ENCODE measurements around the gene EBLN2. TPM values are rescaled to one million over a fixed set of nuclear protein-coding genes. Genes with fewer than 3 reads are reported as not detected.

Gene EBLN2
- total and polyA plus RNA-seq, 3 donors from 2014 or later = 1.9 to 12.8 (median 10.5) TPM

DNA sequence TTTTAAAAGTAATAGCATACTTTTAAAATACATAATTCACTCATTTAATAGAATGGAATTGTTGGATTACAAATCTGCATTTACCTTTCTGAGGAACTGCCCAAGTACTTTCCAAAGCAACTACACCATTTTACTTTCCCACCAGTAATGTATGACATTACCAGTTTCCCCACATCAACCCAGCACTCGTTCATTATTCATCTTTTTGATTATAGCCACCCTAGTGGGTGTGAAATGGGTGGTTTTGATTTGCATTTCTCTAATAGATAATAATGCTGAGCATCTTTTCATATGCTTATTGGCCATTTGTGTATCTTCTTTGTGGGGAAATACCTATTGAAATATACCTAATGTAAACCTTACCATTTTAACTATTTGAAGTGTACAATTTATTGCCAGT lies 18.0 kb upstream of the EBLN2 start:
- 60 to 65% methylated on average over 1 of the region's 1 CpG for WGBS, 2 donors
- no peak for DNase-seq
- Histone ChIP-seq H3K36me3 (ENCODE audit: low read depth, missing control alignments) (no peaks in the 10 kb centered on the region), H3K4me3 (no peak overlapping the region), H3K4me1 (peaks cover 7% of the 10 kb centered on the region), H3K27ac (no peak overlapping the region), H3K27me3 (no peaks in the 10 kb centered on the region), H3K9me3 (no peaks in the 10 kb centered on the region)
- intact Hi-C loops (cut with DNase I; ENCODE audit: low total_unique reads) = no loop called here
- no peak for TF ChIP-seq POLR2A (IDR thresholded peaks at IDR 0.05)
- TF ChIP-seq, protein P1, sequence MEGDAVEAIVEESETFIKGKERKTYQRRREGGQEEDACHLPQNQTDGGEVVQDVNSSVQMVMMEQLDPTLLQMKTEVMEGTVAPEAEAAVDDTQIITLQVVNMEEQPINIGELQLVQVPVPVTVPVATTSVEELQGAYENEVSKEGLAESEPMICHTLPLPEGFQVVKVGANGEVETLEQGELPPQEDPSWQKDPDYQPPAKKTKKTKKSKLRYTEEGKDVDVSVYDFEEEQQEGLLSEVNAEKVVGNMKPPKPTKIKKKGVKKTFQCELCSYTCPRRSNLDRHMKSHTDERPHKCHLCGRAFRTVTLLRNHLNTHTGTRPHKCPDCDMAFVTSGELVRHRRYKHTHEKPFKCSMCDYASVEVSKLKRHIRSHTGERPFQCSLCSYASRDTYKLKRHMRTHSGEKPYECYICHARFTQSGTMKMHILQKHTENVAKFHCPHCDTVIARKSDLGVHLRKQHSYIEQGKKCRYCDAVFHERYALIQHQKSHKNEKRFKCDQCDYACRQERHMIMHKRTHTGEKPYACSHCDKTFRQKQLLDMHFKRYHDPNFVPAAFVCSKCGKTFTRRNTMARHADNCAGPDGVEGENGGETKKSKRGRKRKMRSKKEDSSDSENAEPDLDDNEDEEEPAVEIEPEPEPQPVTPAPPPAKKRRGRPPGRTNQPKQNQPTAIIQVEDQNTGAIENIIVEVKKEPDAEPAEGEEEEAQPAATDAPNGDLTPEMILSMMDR (IDR thresholded peaks at IDR 0.05) = no peak

- no peak for TF ChIP-seq POLR2A (IDR thresholded peaks at IDR 0.05)
- TF ChIP-seq, protein P1 (IDR thresholded peaks at IDR 0.05) = no peak
- no peak overlapping the region for H3K4me3 ChIP-seq
- intact Hi-C loops (cut with DNase I; ENCODE audit: low total_unique reads) = no loop called here
- no peaks in the 10 kb centered on the region for H3K9me3 ChIP-seq
- no peaks in the 10 kb centered on the region for H3K36me3 ChIP-seq (ENCODE audit: low read depth, missing control alignments)
- peaks cover 4% of the 10 kb centered on the region for H3K4me1 ChIP-seq
- H3K27me3 ChIP-seq = no peaks in the 10 kb centered on the region
- H3K27ac ChIP-seq = no peak overlapping the region
- WGBS, 2 donors = 93 to 97% methylated on average over 6 of the region's 6 CpGs
- no peak for DNase-seq
Observed at GRCh38 chr3:73045391-73045790, 16.1 kb upstream of the EBLN2 start.

- Histone ChIP-seq H3K4me3 (no peak overlapping the region), H3K4me1 (peaks cover 4% of the 10 kb centered on the region), H3K27me3 (no peaks in the 10 kb centered on the region), H3K36me3 (ENCODE audit: low read depth, missing control alignments) (no peaks in the 10 kb centered on the region), H3K9me3 (no peaks in the 10 kb centered on the region), H3K27ac (no peak overlapping the region)
- TF ChIP-seq, protein P1 (IDR thresholded peaks at IDR 0.05) = no peak
- no peak for TF ChIP-seq POLR2A (IDR thresholded peaks at IDR 0.05)
- intact Hi-C loops (cut with DNase I; ENCODE audit: low total_unique reads) = no loop called here
- 74% methylated on average over 2 of the region's 2 CpGs for WGBS, 2 donors
- no peak for DNase-seq
Observed at GRCh38 chr3:73046195-73046594, 15.3 kb upstream of the EBLN2 start.

GRCh38 chr3:73049319-73049718 lies 12.1 kb upstream of the EBLN2 start:
- DNase-seq = no peak
- WGBS, 2 donors = 87 to 91% methylated on average over 10 of the region's 10 CpGs
- intact Hi-C loops (cut with DNase I; ENCODE audit: low total_unique reads) = no loop called here
- TF ChIP-seq, protein P1 (IDR thresholded peaks at IDR 0.05) = no peak
- TF ChIP-seq POLR2A (IDR thresholded peaks at IDR 0.05) = no peak
- H3K27me3 ChIP-seq = no peaks in the 10 kb centered on the region
- H3K9me3 ChIP-seq = no peaks in the 10 kb centered on the region
- no peaks in the 10 kb centered on the region for H3K36me3 ChIP-seq (ENCODE audit: low read depth, missing control alignments)
- no peaks in the 10 kb centered on the region for H3K4me1 ChIP-seq
- no peak overlapping the region for H3K27ac ChIP-seq
- H3K4me3 ChIP-seq = no peak overlapping the region

DNA sequence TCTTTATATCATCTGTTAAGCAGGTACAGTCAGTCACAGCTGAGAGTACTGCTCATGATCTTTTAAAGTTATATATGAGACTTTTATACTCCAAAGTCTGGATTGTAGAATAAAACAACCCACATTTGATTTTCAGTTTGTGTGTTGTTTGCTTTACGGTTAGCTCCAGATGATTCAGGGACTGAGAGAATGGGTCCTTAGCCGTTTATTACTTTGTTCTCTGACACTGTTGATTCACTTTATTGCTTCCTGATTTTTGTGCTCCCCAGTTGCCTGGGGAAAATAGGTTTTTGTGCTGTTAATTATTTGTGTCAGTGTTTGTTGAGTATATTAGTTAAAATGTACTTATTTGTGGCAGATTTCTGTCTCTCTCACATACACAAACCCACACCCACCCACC lies 8.6 kb upstream of the EBLN2 start:
- no peaks in the 10 kb centered on the region for H3K9me3 ChIP-seq
- no peak for DNase-seq
- intact Hi-C loops (cut with DNase I; ENCODE audit: low total_unique reads) = no loop called here
- TF ChIP-seq, protein P1 (IDR thresholded peaks at IDR 0.05) = no peak
- TF ChIP-seq POLR2A (IDR thresholded peaks at IDR 0.05) = no peak
- H3K4me1 ChIP-seq = peaks cover 14% of the 10 kb centered on the region
- H3K27ac ChIP-seq = no peak overlapping the region
- 59 to 60% methylated on average over 2 of the region's 2 CpGs for WGBS, 2 donors
- no peak overlapping the region for H3K4me3 ChIP-seq
- no peaks in the 10 kb centered on the region for H3K27me3 ChIP-seq
- H3K36me3 ChIP-seq (ENCODE audit: low read depth, missing control alignments) = no peaks in the 10 kb centered on the region

Measured in testis (tissue), 3 donors.